Measurements from ENCODE around the gene CD80. TPM values are rescaled to one million over a fixed set of nuclear protein-coding genes. Genes with fewer than 3 reads are reported as not detected.

CD80 gene
- total RNA-seq, 1 donor = not detected

Other genes with a start within 250 kb of the CD80 start
- 72.2 and 88.5 TPM in 2 replicates for gene TMEM39A, start 96.0 kb downstream of the CD80 start, total RNA-seq
- gene POGLUT1, start 90.7 kb downstream of the CD80 start, total RNA-seq = 14.2 and 29.8 TPM in 2 replicates
- gene TIMMDC1, start 61.1 kb downstream of the CD80 start, total RNA-seq = 44.8 and 58.7 TPM in 2 replicates
- 3.0 and 4.2 TPM in 2 replicates for gene ADPRH, start 19.9 kb upstream of the CD80 start, total RNA-seq
- not detected in 2 replicates for gene PLA1A, start 38.3 kb upstream of the CD80 start, total RNA-seq
- gene POPDC2, start 101.0 kb upstream of the CD80 start, total RNA-seq = 1.3 TPM in 2 replicates
- gene COX17, start 117.8 kb upstream of the CD80 start, total RNA-seq = 10.8 and 15.8 TPM in 2 replicates
- 0.32 and 0.43 TPM in 2 replicates for gene CFAP91, start 143.4 kb upstream of the CD80 start, total RNA-seq
- gene NR1I2, start 222.5 kb upstream of the CD80 start, total RNA-seq = under 0.01 TPM in 2 replicates